Fibroblast of upper back skin (primary cell): Measurements from ENCODE around the gene SMURF1.
"Not testable (repeated sequence)": the region's sequence is repeated elsewhere in the genome, so short reads cannot be mapped to it uniquely, and the experiment has no call there.

Source experiments
- DNase-seq: peaks from one replicate; pipeline ENCODE4 v3.0.0-alpha.2; 2013

Gene SMURF1

GRCh38 chr7:99143853-99144672 is at the start of gene SMURF1:
Gene SMURF1, minus strand, starts transcription at chr7:99144108. Its CDS starts 328 bp downstream, at chr7:99143780.
- DNase-seq = peak; percentile 59

DNA sequence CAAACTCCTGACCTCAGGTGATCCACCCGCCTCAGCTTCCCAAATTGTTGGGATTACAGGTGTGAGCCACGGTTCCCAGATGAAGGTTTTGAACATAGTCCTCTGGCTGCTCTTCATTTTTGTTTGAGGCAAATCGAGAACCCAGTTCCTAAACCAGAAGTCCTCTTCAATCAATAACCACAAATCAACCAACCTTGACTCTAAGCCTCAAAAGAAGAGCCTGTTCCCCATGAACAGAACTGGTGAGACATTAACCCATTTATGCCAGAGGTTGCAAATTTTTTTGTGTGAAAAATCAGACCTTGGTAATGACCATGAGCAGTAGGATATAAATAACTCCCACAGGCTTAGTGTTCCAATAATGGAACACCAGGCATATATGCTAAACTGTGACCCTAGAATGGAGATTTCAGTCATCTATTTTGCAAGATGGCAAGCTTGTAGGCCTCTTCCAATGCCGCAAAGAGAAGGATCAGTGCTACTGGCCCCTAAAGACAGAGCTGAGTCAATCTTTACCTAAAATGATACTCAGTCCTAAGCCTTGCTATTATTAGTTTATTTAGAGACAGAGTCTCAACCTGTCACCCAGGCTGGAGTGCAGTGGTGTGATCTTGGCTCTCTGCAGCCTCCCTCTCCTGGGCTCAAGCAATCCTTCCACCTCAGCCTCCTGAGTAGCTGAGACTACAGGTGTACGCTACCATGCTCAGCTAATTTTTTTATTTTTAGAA is 48.1 kb upstream of the SMURF1 start:
- DNase-seq = no peak

DNA sequence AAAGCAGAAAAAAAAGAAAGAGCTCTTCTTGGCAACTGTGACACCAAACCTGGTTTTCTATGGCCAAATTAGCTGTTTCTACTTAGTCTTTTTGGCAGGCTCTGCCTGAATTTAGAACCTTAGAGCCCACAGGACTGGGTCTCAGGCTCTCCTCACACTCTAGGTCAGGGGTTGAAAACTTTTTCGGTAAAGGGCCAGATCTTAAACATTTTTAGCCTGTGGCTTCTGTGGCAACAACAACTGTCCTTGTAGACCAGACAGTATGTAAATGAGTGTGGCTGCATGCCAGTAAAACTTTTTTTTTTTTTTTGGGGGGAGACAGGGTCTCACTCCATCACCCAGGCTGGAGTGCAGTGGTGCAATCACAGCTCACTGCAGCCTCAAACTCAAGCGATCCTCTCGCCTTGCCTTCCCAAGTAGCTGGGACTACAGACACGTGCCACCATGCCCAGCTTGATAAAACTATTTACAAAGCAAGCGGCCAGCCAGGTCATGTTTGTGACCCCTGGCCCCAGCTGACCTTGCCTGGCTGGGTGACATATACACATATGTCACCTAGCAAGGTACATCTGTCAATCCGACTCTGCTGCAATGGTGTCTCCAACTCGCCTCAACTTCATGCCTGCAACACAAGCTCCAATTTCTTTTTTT is 46.6 kb upstream of the SMURF1 start:
- no peak for DNase-seq

- DNase-seq = no peak
These were observed 45.3 kb upstream of the SMURF1 start for GRCh38 chr7:99189222-99189621.

- DNase-seq = no peak
These were observed 44.3 kb upstream of the SMURF1 start for GRCh38 chr7:99188221-99188620.

DNA sequence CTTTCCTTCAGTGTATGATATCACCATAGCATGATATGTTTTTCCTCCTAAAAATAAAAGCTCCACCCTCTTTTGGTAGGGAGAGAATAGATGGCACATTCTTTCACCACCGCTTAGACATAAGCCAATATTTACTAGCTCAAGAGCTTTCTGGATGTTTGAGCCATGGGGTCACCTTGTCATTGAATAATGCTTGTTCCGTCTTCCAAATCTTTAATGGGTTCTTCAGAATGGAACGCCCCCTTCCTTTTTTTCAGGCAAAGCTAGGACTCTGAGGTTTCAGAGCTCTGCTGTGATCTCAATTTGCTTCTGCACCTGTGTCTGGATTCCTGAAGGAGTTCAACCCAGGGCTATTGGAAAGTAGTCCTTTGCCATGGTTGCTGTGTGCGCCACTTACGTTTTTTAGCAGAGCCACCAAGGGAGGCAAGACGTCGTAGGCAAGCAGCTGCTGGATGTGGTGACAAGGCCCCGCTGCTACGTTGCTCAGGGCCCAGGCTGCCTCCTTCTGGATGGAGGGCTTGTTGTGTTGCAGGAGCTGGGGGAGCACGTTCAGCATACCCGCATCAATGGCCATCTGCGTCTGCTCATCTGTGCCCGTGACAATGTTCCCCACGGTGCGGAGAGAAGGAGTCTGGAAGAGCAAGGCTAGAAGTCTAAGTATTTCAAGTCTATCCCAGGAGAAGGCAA is 40.8 kb upstream of the SMURF1 start:
- no peak for DNase-seq

- DNase-seq = no peak
These were observed 36.3 kb upstream of the SMURF1 start for GRCh38 chr7:99180067-99180650.

DNA sequence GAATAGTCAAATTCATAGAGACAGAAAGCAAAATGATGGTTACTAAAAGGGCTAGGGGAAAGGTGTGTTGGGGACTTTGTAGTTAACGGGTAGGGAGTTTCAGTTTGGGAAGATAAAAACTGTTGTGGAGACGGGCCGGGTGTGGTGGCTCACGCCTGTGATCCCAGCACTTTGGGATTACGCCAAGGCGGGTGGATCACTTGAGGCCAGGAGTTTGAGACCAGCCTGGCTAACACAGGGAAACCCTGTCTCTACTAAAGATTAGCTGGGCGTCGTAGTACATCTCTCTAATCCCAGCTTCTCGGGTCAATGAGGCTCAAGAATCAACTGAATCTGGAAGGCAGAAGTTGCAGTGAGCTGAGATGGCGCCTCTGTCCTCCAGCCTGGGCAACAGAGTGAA is 33.3 kb upstream of the SMURF1 start:
- DNase-seq = no peak

- no peak for DNase-seq
These were observed 29.9 kb upstream of the SMURF1 start for GRCh38 chr7:99173787-99174186.

- DNase-seq = no peak
These were observed 27.8 kb upstream of the SMURF1 start for GRCh38 chr7:99171731-99172130.

- no peak for DNase-seq
These were observed 26.8 kb upstream of the SMURF1 start for GRCh38 chr7:99170730-99171074.

DNA sequence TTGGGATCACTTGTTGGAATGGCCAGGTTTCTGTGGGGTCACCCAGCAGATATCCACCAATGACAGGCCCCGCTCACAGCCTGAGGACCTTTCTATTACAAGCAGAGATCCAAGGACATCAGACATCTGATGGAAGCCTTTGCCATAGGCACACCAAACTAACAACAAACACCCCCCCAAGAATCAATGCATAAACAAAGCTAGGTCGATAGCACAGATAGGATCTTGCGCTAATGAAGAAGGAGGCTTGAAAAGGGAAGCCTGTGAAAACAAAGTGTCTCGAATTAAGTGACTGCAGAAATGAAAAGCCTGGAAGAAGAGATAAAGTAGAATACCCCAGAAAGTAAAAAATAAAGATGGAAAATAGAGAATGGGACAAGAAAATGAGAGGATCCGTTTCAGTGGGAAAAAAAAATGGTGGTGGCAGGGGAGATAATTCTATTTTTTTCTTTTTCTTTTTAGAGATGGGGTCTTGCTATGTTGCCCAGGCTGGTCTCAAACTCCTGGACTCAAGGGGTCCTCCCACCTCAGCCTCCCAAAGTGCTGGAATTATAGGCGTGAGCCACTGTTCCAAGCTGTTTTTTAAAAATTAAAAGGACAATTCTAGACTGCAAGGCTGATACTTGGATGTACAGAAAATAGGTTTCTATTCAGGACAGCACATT is 26.3 kb upstream of the SMURF1 start:
- DNase-seq = no peak

DNA sequence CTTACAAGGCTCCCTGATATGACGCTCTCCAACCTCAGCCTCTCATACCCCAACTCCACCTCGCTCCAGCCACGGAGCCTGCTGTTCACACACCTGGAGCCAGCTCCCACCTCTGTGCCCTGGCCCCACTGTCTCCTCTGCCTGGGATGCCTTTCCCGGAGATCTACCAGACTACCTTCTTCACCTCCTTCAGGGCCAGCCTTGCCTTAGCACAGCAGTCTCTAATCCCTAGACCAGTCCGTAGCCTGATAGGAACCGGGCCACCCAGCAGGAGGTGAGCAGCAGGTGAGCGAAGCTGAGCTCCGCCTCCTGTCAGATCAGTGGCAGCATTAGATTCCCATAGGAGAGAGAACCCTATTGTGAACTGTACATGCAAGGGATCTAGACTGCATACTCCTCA is 23.2 kb upstream of the SMURF1 start:
- DNase-seq = no peak

DNA sequence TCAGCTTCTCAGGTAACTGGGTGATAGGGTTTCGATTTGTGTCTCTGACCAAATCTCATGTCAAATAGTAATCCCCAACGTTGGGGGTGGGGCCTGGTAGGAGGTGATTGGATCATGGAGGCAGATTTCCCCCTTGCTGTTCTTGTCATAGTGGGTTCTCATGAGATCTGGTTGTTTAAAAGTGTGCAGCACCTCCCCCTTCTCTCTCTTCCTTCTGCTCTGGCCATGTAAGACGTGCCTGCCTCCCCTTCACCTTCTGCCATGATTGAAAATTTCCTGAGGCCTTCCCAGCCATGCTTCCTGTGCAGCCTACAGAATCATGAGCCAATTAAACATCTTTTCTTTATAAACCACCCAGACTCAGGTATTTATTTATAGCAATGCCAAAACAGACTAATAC is 21.9 kb upstream of the SMURF1 start:
- DNase-seq = no peak

GRCh38 chr7:99163669-99164068 is 19.8 kb upstream of the SMURF1 start:
- DNase-seq = not testable (repeated sequence)

DNA sequence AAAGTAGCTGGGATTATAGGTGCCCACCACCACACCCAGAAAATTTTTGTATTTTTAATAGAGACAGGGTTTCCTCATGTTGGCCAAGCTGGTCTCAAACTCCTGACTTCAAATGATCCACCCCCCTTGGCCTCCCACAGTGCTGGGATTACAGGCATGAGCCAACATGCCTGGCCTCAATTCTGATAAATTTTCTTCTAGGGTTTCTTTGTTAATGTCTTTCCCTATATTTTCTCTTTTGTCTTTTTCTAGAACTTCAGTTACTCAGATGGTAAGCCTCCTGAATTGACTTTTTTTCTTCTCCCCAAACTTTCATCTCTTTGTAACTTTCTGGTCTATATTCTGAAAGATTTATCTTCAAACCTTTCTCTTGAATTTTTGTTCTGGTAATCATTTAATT is 12.7 kb upstream of the SMURF1 start:
- no peak for DNase-seq

GRCh38 chr7:99155211-99155610 is 11.3 kb upstream of the SMURF1 start:
- no peak for DNase-seq

DNA sequence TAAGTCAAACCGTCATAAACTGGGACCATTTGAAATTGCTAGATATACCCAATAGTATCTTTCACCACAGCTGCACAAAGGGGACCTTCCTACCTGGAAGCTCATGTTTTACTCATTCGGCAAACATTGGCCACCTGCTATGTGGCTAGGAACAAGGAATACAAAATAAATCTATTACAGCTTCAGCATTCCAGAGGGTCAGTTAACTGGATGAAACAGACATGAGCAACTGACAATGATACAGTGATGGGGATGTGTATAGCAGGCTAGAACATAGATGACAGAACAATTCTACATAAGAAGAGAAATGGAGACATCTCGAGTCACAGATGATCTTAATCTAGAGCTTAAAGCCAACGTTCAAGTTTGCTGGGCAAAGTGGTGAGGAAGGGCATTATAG is 3.1 kb upstream of the SMURF1 start:
- no peak for DNase-seq

DNA sequence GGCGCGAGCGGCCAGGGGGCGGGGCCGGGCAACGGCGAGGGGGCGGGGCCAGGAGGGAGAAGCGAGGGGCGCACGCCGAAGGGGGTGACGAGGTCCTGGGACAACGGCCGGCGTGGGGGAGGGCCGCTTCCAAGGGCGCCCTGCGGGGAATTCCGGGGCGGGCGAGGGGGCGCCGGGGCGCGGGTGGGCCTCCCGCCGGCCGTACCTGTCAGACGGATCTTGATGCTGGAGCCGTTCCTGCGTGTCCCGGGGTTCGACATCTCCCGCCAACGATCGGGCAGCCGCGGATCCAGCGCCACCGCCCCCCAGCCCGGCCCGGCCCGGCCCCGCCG is 421 bp downstream of the SMURF1 start:
- DNase-seq = no peak

GRCh38 chr7:99142727-99143520 is 984 bp downstream of the SMURF1 start:
- DNase-seq = peak; percentile 94

DNA sequence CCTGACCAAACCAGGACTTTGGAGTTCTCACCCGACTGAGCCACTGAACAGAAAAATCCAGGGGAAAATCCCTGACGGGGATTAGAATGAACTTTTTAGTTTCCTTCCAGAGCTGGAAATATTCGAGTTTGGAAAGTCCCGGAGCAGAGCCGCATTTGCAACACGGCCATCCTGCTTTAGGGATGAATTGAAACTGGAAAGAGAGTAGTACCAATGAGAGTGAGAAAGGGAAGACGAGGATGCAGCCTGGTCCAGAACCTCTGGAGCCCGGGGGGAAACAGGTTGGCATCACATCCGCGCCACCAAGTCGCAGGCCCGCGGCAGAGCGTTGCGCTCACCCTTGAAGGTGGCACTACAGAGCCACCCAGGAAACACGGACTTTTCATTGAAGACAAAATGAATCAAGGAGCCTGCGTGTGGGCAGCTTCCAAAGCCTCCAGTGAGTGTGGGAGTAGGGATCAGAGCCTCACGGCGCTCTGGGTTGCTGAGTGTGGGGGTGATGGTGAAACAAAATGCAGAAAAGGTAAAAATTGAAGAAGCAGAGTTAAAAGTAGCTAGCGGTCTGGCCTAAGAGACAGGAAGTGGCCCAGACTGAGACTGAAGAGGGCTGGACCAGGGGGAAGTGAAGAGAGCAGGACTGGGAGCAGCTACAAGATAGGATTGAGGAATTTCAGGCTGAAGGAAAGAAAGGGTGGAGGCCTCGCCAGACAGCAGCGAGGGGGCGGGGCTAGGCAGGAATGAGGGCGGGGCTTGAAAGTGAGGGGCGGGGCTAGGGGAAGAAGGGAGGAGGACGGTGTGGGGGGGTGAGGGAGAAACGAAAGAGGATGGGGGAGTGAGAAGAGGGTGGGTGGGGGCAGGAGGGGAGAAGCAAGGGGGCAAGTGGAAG is 1.8 kb downstream of the SMURF1 start:
- peak; percentile 92 for DNase-seq
